HG02763 (cell line): ENCODE results near the gene NFE2L3.
"Not testable (repeated sequence)": the region's sequence is repeated elsewhere in the genome, so short reads cannot be mapped to it uniquely, and the experiment has no call there.

Experiments used
- ATAC-seq: cut with Tn5 transposase; IDR thresholded peaks from one replicate; pipeline ENCODE4 v1.9.1; 2021; ENCODE audit warnings: mild to moderate bottlenecking, moderate library complexity; ENCODE audit not compliant: unreplicated experiment

Gene NFE2L3

DNA sequence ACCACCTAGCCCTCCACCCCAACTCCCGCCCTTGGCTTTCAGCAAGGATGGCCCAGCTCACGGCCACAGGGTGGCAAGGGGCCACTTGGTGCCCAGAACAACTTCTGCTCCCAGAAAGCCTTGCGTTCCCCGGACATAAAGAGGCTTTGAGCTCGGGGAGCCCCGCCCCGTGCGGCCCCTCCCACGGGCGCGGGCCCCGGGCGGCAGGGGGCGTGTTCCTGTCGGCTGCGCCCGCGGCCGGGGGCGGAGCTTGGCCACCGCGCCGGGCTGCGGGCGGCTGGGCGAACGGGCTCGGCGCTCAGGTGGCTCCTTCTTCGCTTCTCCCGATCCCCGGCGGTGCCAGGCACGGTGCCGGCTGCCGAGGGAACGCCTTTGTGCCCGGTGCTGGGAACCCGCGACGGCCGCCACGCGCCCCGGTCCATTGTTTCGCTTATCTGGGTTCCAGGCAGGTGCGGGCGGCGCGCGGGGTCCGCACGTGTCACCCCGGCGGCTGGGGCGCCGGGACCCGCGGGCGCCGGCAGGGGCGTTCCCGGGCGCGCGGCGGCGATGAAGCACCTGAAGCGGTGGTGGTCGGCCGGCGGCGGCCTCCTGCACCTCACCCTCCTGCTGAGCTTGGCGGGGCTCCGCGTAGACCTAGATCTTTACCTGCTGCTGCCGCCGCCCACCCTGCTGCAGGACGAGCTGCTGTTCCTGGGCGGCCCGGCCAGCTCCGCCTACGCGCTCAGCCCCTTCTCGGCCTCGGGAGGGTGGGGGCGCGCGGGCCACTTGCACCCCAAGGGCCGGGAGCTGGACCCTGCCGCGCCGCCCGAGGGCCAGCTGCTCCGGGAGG, at the start of gene NFE2L3:
Gene NFE2L3, plus strand, starts transcription at position 246 of the 829 bp plus-strand sequence. Its CDS starts 301 bp downstream, at position 547.
- peak; percentile 66 for ATAC-seq

DNA sequence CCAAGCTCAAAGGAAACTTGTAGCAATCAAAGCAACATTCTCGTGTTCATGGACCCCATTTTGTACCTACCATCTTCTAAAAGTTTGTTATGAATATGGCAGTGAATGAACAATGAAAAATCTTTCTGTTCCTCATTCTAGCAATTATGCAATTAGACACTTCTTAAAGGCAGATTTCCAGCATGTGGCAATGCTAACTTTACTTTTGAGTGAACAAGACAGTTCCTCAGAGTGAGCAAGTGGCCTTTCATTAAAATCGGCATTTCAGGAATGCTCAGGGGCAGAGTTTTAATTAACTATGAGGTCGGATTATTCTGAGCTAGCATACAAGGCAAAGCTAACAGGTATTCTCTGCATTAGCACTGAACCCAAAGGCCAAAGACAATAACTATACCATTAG, 48.4 kb upstream of the NFE2L3 start:
- ATAC-seq: no peak

DNA sequence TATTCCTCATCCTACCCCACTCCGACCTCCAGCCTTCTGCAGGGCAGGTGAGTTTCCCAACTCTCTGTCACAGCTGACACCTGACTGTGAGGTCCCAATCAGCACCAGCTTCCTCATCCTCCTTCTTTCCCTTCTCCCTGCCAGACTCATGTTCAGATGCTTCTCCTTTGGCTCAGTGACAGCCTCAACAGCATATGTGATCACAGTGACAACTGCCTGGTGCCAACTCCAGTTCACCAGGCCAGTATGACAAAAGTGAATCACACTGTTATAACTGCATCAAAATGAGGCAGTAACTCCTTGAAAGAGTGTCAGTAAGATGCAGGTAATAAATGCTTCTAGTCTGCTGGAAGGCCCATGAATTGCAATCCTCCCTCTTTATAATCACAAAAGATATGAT, 46.8 kb upstream of the NFE2L3 start:
- no peak for ATAC-seq

DNA sequence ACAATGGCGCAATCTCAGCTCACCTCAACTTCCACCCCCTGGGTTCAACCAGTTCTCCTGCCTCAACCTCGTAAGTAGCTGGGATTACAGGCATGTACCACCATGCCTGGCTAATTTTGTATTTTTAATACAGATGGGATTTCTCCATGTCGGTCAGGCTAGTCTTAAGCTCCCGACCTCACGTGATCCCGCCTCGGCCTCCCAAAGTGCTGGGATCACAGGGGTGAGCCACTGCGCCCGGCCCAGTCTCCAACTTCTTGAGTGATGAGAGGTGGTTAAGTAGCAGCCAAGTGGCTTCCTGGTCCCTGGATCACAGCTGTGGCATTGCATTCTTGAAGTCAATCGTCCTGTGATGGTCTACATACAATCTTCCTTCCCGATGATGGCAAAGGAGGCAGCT, 46.1 kb upstream of the NFE2L3 start:
- ATAC-seq: no peak

GRCh38 chr7:26112203-26112740, 39.7 kb upstream of the NFE2L3 start:
- no peak for ATAC-seq

DNA sequence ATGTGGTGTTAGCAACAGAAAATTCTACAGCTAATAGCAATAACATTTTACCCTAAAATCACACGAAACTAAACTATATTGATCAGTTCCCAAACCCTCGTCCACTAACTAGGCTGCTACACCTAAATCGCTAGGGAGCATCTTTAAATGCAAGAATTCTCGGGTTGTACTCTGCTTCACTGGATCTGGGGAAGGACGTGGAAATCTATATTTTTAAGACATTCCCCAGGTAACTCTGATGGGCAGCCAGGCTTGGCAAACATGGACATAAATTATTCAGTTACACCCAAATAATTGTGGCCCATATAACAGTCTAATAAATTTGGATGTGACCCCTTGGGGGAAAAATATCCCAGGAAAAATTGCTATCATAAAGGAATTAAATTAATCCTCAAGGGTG, 36.3 kb upstream of the NFE2L3 start:
- no peak for ATAC-seq

DNA sequence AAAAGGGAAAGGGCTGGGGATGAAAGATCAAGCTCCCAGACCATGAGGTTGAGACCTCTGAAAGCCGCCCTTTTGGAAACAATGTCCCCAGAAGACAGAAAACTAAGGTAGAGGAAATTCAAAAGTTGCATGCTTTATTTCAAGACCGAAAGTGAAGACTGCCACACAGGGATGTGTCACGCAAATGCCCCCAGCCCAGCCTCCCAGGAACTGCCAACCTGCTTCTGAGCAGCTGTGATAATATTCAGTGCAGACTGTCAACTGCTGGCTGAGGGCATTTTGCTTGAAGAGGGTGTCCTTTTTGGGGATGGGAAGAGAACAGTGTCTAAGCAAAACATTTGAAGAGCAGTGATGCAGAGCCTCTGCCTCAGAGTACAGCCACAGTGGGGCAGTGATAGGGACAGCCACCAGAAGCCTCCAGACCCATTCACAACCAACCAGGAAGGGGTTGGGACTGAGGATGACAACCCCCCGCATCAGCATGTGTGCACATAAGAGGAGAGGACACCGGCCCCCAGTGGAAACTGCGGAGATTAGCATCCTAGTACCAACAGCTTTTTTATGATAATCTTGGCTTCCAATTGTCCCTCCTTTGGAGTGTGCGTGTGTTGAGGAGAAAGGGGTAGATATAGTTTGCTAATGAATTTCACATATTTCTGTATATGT, 34.7 kb upstream of the NFE2L3 start:
- ATAC-seq: no peak

- no peak for ATAC-seq
These were observed 34.0 kb upstream of the NFE2L3 start for GRCh38 chr7:26117970-26118369.

DNA sequence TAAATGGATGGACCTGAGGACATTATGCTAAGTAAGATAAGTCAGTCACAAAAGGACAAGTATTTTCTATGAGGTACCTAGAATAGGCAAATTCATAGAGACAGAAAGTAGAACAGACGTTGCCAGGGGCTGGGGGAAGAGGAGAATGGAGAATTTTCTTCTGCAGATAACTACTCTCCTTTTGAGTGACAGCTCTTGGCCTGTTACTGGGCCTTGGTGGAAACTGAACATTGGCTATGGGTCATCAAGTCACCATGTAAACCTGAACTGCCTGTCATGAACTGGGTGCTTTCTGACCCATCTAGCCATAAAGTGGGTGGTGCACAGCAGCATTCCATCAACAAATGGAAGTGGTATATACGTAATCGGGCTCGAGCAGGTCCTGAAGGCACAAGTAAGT, 29.3 kb upstream of the NFE2L3 start:
- ATAC-seq: no peak

DNA sequence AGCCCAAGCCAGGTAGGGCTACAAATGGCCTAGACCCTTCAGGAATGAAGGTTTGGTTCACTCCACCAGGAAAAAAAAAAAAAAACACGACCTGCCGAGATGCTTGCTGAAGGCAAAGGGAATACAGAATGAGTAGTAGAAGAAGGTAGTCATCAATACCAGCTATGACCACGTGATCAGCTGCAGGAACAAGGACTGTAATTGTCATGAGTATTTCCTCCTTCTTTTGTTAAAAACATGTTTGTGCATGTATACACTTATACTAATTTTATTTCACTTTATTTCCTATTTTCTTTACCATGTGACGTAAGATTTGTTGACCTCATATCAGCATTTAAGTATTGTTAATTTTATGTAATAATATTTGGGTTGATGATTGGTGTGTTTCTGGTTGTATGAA, 27.2 kb upstream of the NFE2L3 start:
- not testable (repeated sequence) for ATAC-seq

- ATAC-seq: no peak
These were observed 24.6 kb upstream of the NFE2L3 start for GRCh38 chr7:26127411-26127810.

- ATAC-seq: no peak
These were observed 20.9 kb upstream of the NFE2L3 start for GRCh38 chr7:26131056-26131589.

DNA sequence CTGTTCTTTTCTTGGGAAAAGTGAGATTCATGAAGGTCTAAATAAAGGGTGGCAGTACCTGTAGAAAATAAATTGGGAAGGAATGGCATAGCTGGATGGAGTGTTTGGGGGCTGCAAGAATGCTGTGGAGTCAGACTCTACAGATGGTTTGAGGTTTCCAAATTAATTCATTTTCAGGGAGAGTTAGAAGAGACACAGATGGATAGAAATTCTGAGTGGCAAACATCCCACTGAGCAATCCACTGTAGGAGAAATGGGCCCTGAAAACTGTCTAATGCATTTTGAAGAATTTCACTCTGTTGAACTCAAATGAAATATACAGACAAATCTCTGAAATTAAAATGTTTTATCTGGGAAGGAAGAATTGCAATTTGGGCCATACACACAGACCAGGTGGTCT, 16.9 kb upstream of the NFE2L3 start:
- no peak for ATAC-seq

DNA sequence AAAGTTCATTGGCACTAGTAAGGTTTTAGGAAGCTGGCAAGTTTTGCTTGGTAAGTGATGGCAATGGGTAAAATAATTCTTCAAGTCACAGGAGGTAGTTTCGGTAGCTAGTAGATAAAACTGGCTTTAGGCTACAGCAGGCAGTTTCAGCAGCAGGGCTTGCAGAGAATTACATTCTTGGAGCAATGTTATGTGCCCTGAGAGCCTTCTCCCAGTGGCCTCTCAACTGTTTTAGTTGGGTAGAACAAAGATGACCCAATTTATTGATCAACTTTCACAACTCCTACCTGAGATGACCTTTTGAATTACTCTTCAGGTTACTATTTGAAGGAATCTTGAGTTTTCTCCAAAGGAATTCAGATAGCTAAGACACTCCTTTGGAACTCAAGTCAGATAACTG, 16.4 kb upstream of the NFE2L3 start:
- no peak for ATAC-seq

DNA sequence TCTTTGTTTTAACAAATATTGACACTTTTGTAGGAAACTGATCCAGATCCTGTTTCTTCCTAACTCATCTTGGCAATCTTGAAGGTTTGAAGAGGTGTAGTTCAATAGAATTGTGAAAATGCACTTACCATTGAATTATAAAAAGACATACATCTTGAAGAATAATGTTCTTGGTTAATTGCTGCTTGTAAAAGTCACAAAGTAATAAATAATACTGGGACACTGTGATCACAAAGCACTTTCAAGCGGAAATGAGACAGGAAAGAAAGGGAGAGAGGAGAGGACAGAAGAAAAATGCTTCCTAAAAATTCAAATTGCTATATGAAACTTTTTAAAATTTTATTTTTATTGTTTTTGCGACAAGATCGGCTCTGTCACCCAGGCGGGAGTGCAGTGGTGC, 15.2 kb upstream of the NFE2L3 start:
- no peak for ATAC-seq

GRCh38 chr7:26140380-26140779, 11.6 kb upstream of the NFE2L3 start:
- no peak for ATAC-seq

DNA sequence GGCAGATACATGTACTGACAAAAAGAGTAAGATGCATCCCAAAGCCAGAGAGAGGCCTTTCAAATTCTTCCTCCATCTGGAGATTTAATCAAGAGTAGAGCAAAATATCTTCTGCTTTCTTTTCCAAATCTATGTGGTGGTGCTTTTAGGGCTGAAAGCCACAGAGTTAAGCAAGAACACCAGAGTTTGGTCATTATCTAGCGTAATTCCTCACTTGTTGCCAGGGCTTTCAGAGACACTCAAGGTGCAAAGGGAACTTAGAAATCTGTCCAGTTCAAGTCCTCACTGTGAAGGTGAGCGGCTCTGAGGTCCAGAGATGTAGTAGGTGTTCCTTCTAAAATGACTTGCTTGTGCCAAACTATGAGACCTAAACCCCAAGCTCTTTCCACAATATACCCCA, 10.9 kb upstream of the NFE2L3 start:
- ATAC-seq: no peak

DNA sequence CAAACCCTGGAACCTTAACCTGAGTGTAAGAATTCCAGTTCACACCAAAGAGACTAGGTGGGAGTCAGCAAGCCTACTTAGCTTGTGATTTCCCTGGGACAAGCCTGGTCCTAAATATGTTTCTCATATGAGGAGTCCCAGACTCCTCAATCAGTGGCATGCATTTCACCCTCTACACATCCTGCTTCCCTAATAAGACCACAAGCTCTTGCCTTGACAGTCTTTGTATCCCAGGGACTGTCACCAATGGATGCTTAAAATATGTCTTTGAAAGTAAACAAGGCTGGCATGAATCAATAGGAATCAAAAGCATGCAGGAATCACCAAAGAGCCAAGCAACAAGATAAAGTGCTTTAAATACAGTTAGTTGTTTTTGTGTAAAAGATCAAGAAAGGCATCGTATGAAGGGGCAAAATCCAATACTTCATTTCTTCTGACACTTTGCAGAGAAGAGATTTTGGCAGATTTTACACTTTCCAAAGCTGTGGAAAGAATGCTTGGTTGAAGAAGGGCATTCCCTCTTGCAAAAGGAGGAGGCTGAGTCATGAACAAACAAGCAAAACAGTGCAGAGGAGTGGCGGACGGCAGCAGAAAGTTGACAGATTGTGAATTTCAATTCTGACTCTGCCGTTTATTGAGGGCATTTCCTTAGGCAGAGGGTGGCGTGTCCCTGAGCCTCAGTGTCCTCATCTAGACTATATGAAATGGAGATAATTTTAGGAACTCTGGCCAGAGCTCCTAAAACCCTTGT, 8.5 kb upstream of the NFE2L3 start:
- ATAC-seq: no peak

DNA sequence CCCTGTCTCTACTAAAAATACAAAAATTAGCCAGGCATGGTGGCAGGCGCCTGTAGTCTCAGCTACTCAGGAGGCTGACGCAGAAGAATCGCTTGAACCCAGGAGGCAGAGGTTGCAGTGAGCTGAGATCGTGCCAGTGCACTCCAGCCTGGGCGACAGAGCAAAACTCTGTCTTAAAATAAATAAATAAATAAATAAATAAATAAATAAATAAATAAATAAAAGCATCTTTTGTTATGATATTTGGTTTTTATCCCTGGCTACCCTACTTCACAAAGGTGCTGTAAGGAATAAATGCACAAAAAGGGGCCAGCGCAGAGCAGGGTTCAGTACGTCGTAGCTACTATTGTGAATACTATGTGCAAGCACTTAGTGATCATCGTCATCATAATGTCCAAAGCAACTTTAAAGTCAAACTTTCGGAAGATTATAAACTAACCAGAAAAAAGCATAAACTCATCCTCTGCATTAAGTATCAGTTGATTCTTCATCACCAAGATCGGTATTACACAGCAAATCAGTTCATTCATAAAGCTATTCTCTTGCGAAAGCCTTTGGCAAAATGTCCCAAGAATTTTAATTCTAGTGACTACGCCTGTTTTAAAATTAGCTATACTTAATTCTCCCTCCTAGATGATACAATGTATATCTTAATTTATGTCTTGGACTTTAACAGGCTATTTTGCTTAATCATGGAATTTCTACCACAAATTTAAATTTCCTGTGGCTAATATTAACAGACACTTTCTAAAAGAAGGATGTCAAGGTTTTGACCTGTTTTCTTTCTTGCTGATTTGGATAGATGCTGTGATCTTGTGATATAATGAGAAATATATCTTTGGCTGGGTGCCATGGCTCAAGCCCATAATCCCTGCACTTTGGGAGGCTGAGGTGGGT, 7.6 kb upstream of the NFE2L3 start:
- ATAC-seq: no peak

DNA sequence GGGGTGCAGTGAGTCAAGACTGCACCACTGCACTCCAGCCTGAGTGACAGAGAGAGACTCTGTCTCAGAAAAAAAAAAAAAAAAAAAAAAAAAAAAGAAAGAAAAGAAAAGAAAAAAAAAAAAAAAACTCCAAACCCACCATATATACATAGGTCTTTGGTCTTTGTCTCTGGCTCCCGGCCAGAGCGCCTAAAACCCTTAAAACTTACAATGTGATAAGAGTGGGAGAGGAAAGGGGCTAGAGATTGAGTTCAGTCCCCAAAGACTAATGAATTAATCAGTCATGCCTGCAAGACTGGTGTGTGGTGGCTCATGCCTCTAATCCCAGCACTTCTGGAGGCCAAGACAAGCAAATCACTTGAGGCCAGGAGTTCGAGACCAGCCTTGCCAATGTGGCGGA, 6.8 kb upstream of the NFE2L3 start:
- no peak for ATAC-seq
